Hepatocyte (in vitro differentiated cells): ENCODE results near the gene THAP3. TPM values are rescaled to one million over a fixed set of nuclear protein-coding genes. Genes with fewer than 3 reads are reported as not detected.

Source experiments
- DNase-seq: peaks from one replicate; pipeline ENCODE4 v3.0.0-alpha.2; 2016; ENCODE audit warnings: low spot score
- H2AFZ ChIP-seq: fragments of 200-600 bp; sonication (generic); 2 replicates; pipeline ENCODE4 v1.6.0; 2016; ENCODE audit warnings: antibody characterized with exemption, mild to moderate bottlenecking
- H3K27ac ChIP-seq: fragments of 200-600 bp; sonication (generic); 2 replicates; pipeline ENCODE4 v1.5.1; 2016; ENCODE audit warnings: mild to moderate bottlenecking
- H3K27me3 ChIP-seq: fragments of 200-600 bp; sonication (generic); 2 replicates; pipeline ENCODE4 v1.6.1; 2016
- H3K36me3 ChIP-seq: fragments of 200-600 bp; sonication (generic); replicated peaks from 2 replicates; pipeline ENCODE4 v1.5.1; 2016; ENCODE audit warnings: low read depth; ENCODE audit not compliant: insufficient read depth
- H3K4me1 ChIP-seq: fragments of 200-600 bp; sonication (generic); 2 replicates; pipeline ENCODE4 v1.5.1; 2016; ENCODE audit warnings: mild to moderate bottlenecking, moderate library complexity; ENCODE audit not compliant: insufficient read depth
- H3K4me2 ChIP-seq: fragments of 200-600 bp; sonication (generic); 2 replicates; pipeline ENCODE4 v1.6.0; 2016
- H3K4me3 ChIP-seq: fragments of 200-600 bp; sonication (generic); 2 replicates; pipeline ENCODE4 v1.5.1; 2016; ENCODE audit warnings: mild to moderate bottlenecking
- H3K79me2 ChIP-seq: fragments of 200-600 bp; sonication (generic); 2 replicates; pipeline ENCODE4 v1.6.0; 2017; ENCODE audit warnings: mild to moderate bottlenecking
- H3K9me2 ChIP-seq: fragments of 200-600 bp; sonication (generic); replicated peaks from 2 replicates; pipeline ENCODE4 v1.6.0; 2017; ENCODE audit warnings: mild to moderate bottlenecking; ENCODE audit not compliant: insufficient read depth
- H3K9me3 ChIP-seq: fragments of 200-600 bp; sonication (generic); 2 replicates; pipeline ENCODE4 v1.5.1; 2016; ENCODE audit warnings: low read depth, mild to moderate bottlenecking
- H4K20me1 ChIP-seq: fragments of 200-600 bp; sonication (generic); 2 replicates; pipeline ENCODE4 v1.6.0; 2016; ENCODE audit warnings: mild to moderate bottlenecking; ENCODE audit not compliant: insufficient read depth, poor library complexity, severe bottlenecking
- CTCF ChIP-seq: fragments of 200-600 bp; sonication (generic); IDR thresholded peaks from 2 replicates; pipeline ENCODE4 v1.5.1; 2016; ENCODE audit warnings: antibody characterized with exemption, mild to moderate bottlenecking; ENCODE audit not compliant: poor library complexity
- EZH2 ChIP-seq: fragments of 200-600 bp; sonication (generic); IDR thresholded peaks from 2 replicates; pipeline ENCODE4 v1.6.1; 2016; ENCODE audit warnings: antibody characterized with exemption, mild to moderate bottlenecking, borderline replicate concordance
- EZH2phosphoT487 ChIP-seq: fragments of 200-600 bp; sonication (generic); IDR thresholded peaks from one replicate; pipeline ENCODE4 v1.6.1; 2018; ENCODE audit warnings: antibody characterized with exemption, mild to moderate bottlenecking, low read depth, moderate library complexity; ENCODE audit not compliant: unreplicated experiment, severe bottlenecking
- WGBS: methylation state at CpG from one replicate; pipeline ENCODE4 v1.1.6; 2016; ENCODE audit warnings: low lambda C conversion rate; ENCODE audit errors: missing lambda C conversion rate; 5-methylcytosine and 5-hydroxymethylcytosine counted together
- polyA plus RNA-seq: library from polyadenylated mRNA; unstranded; fragments of >200 nt; fragmentation: Nextera tagmentation; extraction: Ambion mirVana; gene quantifications from 2 replicates; pipeline ENCODE4 v1.2.1, GENCODE V29; 2016
- total RNA-seq: library from RNA; depleted of rRNA; stranded (reverse); fragments of >200 nt; gene quantifications from 2 replicates; pipeline ENCODE4 v1.2.3, GENCODE V29; 2014

The THAP3 gene
- total and polyA plus RNA-seq, 2 experiments from 2014 or later: 13.0 to 26.5 TPM

DNA sequence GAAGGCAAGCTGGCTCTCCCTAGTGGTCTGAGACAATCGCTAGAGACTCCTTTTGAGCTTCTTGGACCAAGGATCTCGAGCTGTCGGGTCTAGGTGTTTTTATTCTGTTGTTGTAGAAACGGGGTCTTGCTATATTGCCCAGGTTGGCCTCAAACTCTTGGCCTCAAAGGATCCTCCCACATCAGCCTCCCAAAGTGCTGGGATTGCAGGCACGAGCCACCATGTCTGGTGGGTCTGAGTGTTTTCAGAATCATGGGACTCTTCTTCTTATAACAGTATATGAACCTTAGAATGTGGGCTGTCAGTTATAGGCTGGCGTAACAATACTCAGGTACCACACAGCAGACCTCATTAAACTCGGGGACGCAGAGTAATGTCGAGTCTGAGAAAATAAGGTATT, 43.8 kb downstream of the THAP3 start:
- Histone ChIP-seq H3K9me2 (no peaks in the 10 kb centered on the region), H3K4me1 (no peaks in the 10 kb centered on the region), H3K4me2 (no peak overlapping the region), H3K36me3 (no peaks in the 10 kb centered on the region), H3K27ac (no peak overlapping the region), H2AFZ (no peak overlapping the region), H3K9me3 (no peaks in the 10 kb centered on the region), H3K79me2 (no peaks in the 10 kb centered on the region), H3K27me3 (no peaks in the 10 kb centered on the region), H3K4me3 (no peak overlapping the region), H4K20me1 (no peaks in the 10 kb centered on the region)
- no peak for TF ChIP-seq EZH2phosphoT487
- WGBS: 97% methylated on average over 9 of the region's 9 CpGs
- no peak for DNase-seq

DNA sequence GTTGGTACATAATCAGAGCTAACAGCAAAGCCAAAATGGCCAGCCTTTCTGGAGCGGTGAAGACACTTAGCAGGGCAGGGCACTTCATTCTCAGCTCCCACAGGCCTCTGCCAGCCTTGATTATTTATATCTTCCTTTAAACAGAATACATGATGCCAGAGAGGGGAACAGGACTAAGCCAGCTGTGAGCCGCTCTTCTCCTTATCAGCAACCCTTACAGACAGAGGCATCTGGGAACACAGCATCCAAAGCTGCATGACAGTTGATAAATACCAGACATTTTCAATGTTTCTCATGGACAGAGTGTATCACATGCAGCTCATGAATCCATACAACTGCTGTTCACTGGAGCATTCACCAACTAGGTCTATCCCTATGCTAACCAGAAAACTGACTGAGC, 47.9 kb downstream of the THAP3 start:
- no peaks in the 10 kb centered on the region for H3K9me2 ChIP-seq
- peak overlapping the region; percentile 47 for H3K27ac ChIP-seq
- H3K4me2 ChIP-seq: no peak overlapping the region
- H3K4me3 ChIP-seq: no peak overlapping the region
- H3K27me3 ChIP-seq: no peaks in the 10 kb centered on the region
- H3K36me3 ChIP-seq: no peaks in the 10 kb centered on the region
- DNase-seq: peak; percentile 50
- no peak overlapping the region for H2AFZ ChIP-seq
- WGBS: 53% methylated on average over 2 of the region's 2 CpGs
- H3K9me3 ChIP-seq: no peaks in the 10 kb centered on the region
- H4K20me1 ChIP-seq: no peaks in the 10 kb centered on the region
- no peaks in the 10 kb centered on the region for H3K79me2 ChIP-seq
- H3K4me1 ChIP-seq: no peaks in the 10 kb centered on the region
- TF ChIP-seq CTCF (no peak), EZH2 (no peak), EZH2phosphoT487 (no peak)

GRCh38 chr1:6673816-6674398, 49.2 kb downstream of the THAP3 start:
- Histone ChIP-seq H3K4me3 (no peak overlapping the region), H3K27me3 (no peaks in the 10 kb centered on the region), H4K20me1 (no peaks in the 10 kb centered on the region), H3K4me1 (no peaks in the 10 kb centered on the region), H3K27ac (no peak overlapping the region), H3K36me3 (no peaks in the 10 kb centered on the region), H3K9me2 (no peaks in the 10 kb centered on the region), H3K79me2 (no peaks in the 10 kb centered on the region), H2AFZ (no peak overlapping the region), H3K4me2 (no peak overlapping the region), H3K9me3 (no peaks in the 10 kb centered on the region)
- no peak for DNase-seq
- WGBS: 93% methylated on average over 5 of the region's 5 CpGs
- TF ChIP-seq CTCF (no peak), EZH2 (no peak), EZH2phosphoT487 (no peak)

GRCh38 chr1:6674771-6675170, 50.1 kb downstream of the THAP3 start:
- no peaks in the 10 kb centered on the region for H3K9me2 ChIP-seq
- H3K4me3 ChIP-seq: no peak overlapping the region
- no peak for DNase-seq
- no peaks in the 10 kb centered on the region for H3K36me3 ChIP-seq
- no peaks in the 10 kb centered on the region for H3K79me2 ChIP-seq
- TF ChIP-seq EZH2 (no peak), EZH2phosphoT487 (no peak), CTCF (no peak)
- WGBS: 96% methylated on average over 1 of the region's 1 CpG
- no peaks in the 10 kb centered on the region for H4K20me1 ChIP-seq
- H3K9me3 ChIP-seq: no peaks in the 10 kb centered on the region
- no peaks in the 10 kb centered on the region for H3K27me3 ChIP-seq
- H2AFZ ChIP-seq: no peak overlapping the region
- H3K27ac ChIP-seq: no peak overlapping the region
- H3K4me1 ChIP-seq: no peaks in the 10 kb centered on the region
- H3K4me2 ChIP-seq: no peak overlapping the region
